Neural cell (in vitro differentiated cells): ENCODE data around the gene ADAM23. TPM values are rescaled to one million over a fixed set of nuclear protein-coding genes. Genes with fewer than 3 reads are reported as not detected.

ENCODE experiments used
- H2AFZ ChIP-seq: fragments of 200-600, 300-800 bp; sonication (generic), shearing (Covaris generic); 2 replicates; pipeline ENCODE4 v1.6.0; 2014; ENCODE audit warnings: low read depth, mild to moderate bottlenecking, antibody characterized with exemption, low read length, moderate library complexity
- H3F3A ChIP-seq: fragments of 200-600 bp; shearing (Covaris generic); 2 replicates; pipeline ENCODE4 v1.6.1; 2016; ENCODE audit warnings: mild to moderate bottlenecking, moderate library complexity, mixed read lengths, antibody characterized with exemption, low read length; ENCODE audit not compliant: insufficient read depth, poor library complexity, severe bottlenecking
- H3K27ac ChIP-seq: fragments of 200-600, 300-800 bp; sonication (generic), shearing (Covaris generic); 2 replicates; pipeline ENCODE4 v1.5.1; 2014; ENCODE audit warnings: mild to moderate bottlenecking, low read length, moderate library complexity
- H3K27me3 ChIP-seq: fragments of 300-800, 200-600 bp; sonication (generic), shearing (Covaris generic); 2 replicates; pipeline ENCODE4 v1.6.0; 2014; ENCODE audit warnings: mild to moderate bottlenecking, low read depth, low read length, moderate library complexity; ENCODE audit not compliant: insufficient read depth
- H3K36me3 ChIP-seq: fragments of 300-800, 200-600 bp; sonication (generic), shearing (Covaris generic); 2 replicates; pipeline ENCODE4 v1.5.1; 2014; ENCODE audit warnings: mild to moderate bottlenecking, antibody characterized with exemption, low read length, moderate library complexity; ENCODE audit not compliant: insufficient read depth
- H3K4me2 ChIP-seq: fragments of 300-800, 200-600 bp; sonication (generic), shearing (Covaris generic); 2 replicates; pipeline ENCODE4 v1.6.0; 2014; ENCODE audit warnings: mild to moderate bottlenecking, low read length
- H3K4me3 ChIP-seq: fragments of 300-800, 200-600 bp; sonication (generic), shearing (Covaris generic); 2 replicates; pipeline ENCODE4 v1.5.1; 2014; ENCODE audit warnings: mild to moderate bottlenecking, low read length, moderate library complexity
- H3K79me2 ChIP-seq: fragments of 200-600 bp; shearing (Covaris generic); replicated peaks from 2 replicates; pipeline ENCODE4 v1.6.0; 2014; ENCODE audit warnings: mild to moderate bottlenecking, low read length, moderate library complexity; ENCODE audit not compliant: insufficient read depth
- H3K9ac ChIP-seq: fragments of 300-800, 200-600 bp; sonication (generic), shearing (Covaris generic); 2 replicates; pipeline ENCODE4 v1.6.1; 2016; ENCODE audit warnings: mild to moderate bottlenecking, low read length, mixed read lengths
- H3K9me2 ChIP-seq: fragments of 200-600 bp; shearing (Covaris generic); 2 replicates; pipeline ENCODE4 v1.6.1; 2016; ENCODE audit warnings: mild to moderate bottlenecking, low read length, mixed read lengths; ENCODE audit not compliant: insufficient read depth
- H3K9me3 ChIP-seq: fragments of 200-600, 300-800 bp; sonication (generic), shearing (Covaris generic); 2 replicates; pipeline ENCODE4 v1.6.1; 2016; ENCODE audit warnings: mild to moderate bottlenecking, mixed run types, low read length, moderate library complexity, mixed read lengths
- H4K20me1 ChIP-seq: fragments of 200-600 bp; shearing (Covaris generic); 2 replicates; pipeline ENCODE4 v1.6.1; 2016; ENCODE audit warnings: mild to moderate bottlenecking, mixed run types; ENCODE audit not compliant: insufficient read depth
- CTCF ChIP-seq: fragments of 450-650 bp; IDR thresholded peaks from 2 replicates; pipeline ENCODE4 v1.5.1; 2014; ENCODE audit warnings: antibody characterized with exemption, mild to moderate bottlenecking, moderate library complexity; ENCODE audit not compliant: poor library complexity, severe bottlenecking
- EP300 ChIP-seq: fragments of 450-650 bp; conservative IDR thresholded peaks from 2 replicates; pipeline ENCODE4 v1.6.1; 2014; ENCODE audit warnings: antibody characterized with exemption, mild to moderate bottlenecking, moderate library complexity; ENCODE audit not compliant: poor library complexity, severe bottlenecking
- EZH2 ChIP-seq: fragments of 200-600, 300-800 bp; shearing (Covaris generic), sonication (generic); IDR thresholded peaks from 2 replicates; pipeline ENCODE4 v1.6.1; 2014; ENCODE audit warnings: antibody characterized with exemption, low read length, borderline replicate concordance, mild to moderate bottlenecking; ENCODE audit not compliant: insufficient read depth, poor library complexity, severe bottlenecking
- MXI1 ChIP-seq: fragments of 450-650 bp; conservative IDR thresholded peaks from 2 replicates; pipeline ENCODE4 v1.6.1; 2014; ENCODE audit warnings: antibody characterized with exemption, mild to moderate bottlenecking; ENCODE audit not compliant: poor library complexity, severe bottlenecking
- POLR2AphosphoS5 ChIP-seq: IDR thresholded peaks from 2 replicates; pipeline ENCODE4 v1.6.1; 2012
- RAD21 ChIP-seq: fragments of 450-650 bp; conservative IDR thresholded peaks from 2 replicates; pipeline ENCODE4 v1.6.1; 2014; ENCODE audit warnings: antibody characterized with exemption, mild to moderate bottlenecking, moderate library complexity
- REST ChIP-seq: IDR thresholded peaks from 2 replicates; pipeline ENCODE4 v1.6.1; 2012; ENCODE audit warnings: borderline replicate concordance
- SMC3 ChIP-seq: fragments of 450-650 bp; conservative IDR thresholded peaks from 2 replicates; pipeline ENCODE4 v1.6.1; 2014; ENCODE audit warnings: antibody characterized with exemption, mild to moderate bottlenecking, moderate library complexity; ENCODE audit not compliant: poor library complexity
- TAF1 ChIP-seq: IDR thresholded peaks from 2 replicates; pipeline ENCODE4 v1.6.1; 2012; ENCODE audit warnings: low read depth
- polyA plus RNA-seq: library from polyadenylated mRNA; depleted of rRNA; stranded (reverse); fragments of >200 nt; gene quantifications from 2 replicates; pipeline ENCODE4 v1.2.3, GENCODE V29; 2014

Gene ADAM23
- polyA plus RNA-seq, 1 donor from 2014 or later, result 75.2 TPM

GRCh38 chr2:206611191-206611590 is 167.9 kb downstream of the ADAM23 start:
- Histone ChIP-seq H3K4me2 (no peak overlapping the region), H3K9me2 (no peaks in the 10 kb centered on the region), H3K27me3 (no peaks in the 10 kb centered on the region), H4K20me1 (no peaks in the 10 kb centered on the region), H3K27ac (no peak overlapping the region), H3K9me3 (no peaks in the 10 kb centered on the region), H3K9ac (no peak overlapping the region), H3K79me2 (no peaks in the 10 kb centered on the region), H3F3A (no peaks in the 10 kb centered on the region), H3K36me3 (no peaks in the 10 kb centered on the region), H3K4me3 (no peak overlapping the region), H2AFZ (no peak overlapping the region)
- TF ChIP-seq POLR2AphosphoS5 (no peak), EZH2 (no peak), SMC3 (no peak), RAD21 (no peak), TAF1 (no peak), REST (no peak), EP300 (no peak), MXI1 (no peak), CTCF (no peak)

- Histone ChIP-seq H3K36me3 (no peaks in the 10 kb centered on the region), H4K20me1 (no peaks in the 10 kb centered on the region), H3K9me2 (no peaks in the 10 kb centered on the region), H3K27me3 (no peaks in the 10 kb centered on the region), H3K9me3 (no peaks in the 10 kb centered on the region), H3K9ac (no peak overlapping the region), H2AFZ (no peak overlapping the region), H3K27ac (no peak overlapping the region), H3K79me2 (no peaks in the 10 kb centered on the region), H3K4me2 (no peak overlapping the region), H3K4me3 (no peak overlapping the region), H3F3A (no peaks in the 10 kb centered on the region)
- TF ChIP-seq CTCF (no peak), RAD21 (no peak), EZH2 (no peak), POLR2AphosphoS5 (no peak)
Observed at GRCh38 chr2:206611736-206612135, 168.4 kb downstream of the ADAM23 start.
